Ectodermal cell (in vitro differentiated cells): ENCODE results near the gene ASIC4.

ENCODE experiments used
- H3K27ac ChIP-seq: 2 replicates; pipeline ENCODE4 v1.7.0; 2013; ENCODE audit warnings: mild to moderate bottlenecking, low read depth, low read length; ENCODE audit not compliant: insufficient read depth, poor library complexity, severe bottlenecking
- H3K27me3 ChIP-seq: 2 replicates; pipeline ENCODE4 v1.7.0; 2013; ENCODE audit warnings: mild to moderate bottlenecking, low read length; ENCODE audit not compliant: insufficient read depth, control insufficient read depth, poor library complexity, severe bottlenecking
- H3K36me3 ChIP-seq: one replicate; pipeline ENCODE4 v1.7.0; 2013; ENCODE audit warnings: low read length; ENCODE audit not compliant: control insufficient read depth, insufficient read depth
- H3K4me1 ChIP-seq: one replicate; pipeline ENCODE4 v1.7.0; 2013; ENCODE audit warnings: low read length; ENCODE audit not compliant: control insufficient read depth, insufficient read depth
- H3K4me3 ChIP-seq: 2 replicates; pipeline ENCODE4 v1.7.0; 2013; ENCODE audit warnings: low read depth, low read length, control low read depth; ENCODE audit not compliant: insufficient read depth
- H3K9me3 ChIP-seq: 2 replicates; pipeline ENCODE4 v1.7.0; 2013; ENCODE audit warnings: mild to moderate bottlenecking, low read length, moderate library complexity; ENCODE audit not compliant: control insufficient read depth
- WGBS, 2 experiments: methylation state at CpG; one replicate each; pipeline ENCODE4 v1.1.7; 2013; ENCODE audit warnings: missing lambda C conversion rate in 2 of 2; 5-methylcytosine and 5-hydroxymethylcytosine counted together

ASIC4 gene

DNA sequence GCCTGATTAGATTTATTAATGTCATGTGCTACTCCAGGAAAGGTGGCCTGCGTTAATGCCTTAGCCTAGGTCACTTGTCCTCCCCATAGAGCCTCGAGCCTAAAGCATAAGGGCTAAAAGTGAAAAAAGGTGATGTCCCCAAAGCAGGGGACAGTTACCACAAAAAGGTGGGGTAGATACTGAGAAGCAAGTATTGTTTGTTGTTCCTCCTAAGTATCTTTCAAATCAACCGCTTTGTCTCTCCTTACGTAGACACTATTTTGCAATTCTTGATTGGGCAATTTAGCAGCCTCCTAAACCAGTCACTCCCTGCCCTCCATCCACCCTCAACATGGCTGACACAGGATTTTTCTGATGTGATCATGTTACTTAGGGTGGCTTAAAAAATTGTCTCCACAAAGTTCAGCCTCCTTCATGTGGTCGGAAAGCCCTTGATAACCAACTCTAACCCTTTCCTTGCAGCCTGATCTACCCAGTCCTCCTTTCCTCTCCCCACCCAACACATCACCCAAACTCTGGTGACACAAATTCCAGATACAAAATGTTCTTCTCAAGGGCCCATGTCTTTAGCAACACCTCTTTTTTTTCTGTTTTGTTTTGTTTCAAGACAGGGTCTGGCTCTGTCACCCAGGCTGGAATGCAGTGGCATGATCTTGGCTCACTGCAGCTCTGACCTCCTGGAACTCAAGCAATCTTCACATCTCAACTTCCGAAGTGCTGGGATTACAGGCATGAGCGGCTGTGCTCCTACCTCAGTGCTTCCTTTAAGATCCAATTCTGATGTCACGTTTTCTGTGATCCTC lies 64.7 kb downstream of the ASIC4 start:
- H3K27ac ChIP-seq = no peak overlapping the region
- 85 to 92% methylated on average over 8 of the region's 8 CpGs for WGBS, 2 experiments
- H3K36me3 ChIP-seq = no peaks in the 10 kb centered on the region
- no peak overlapping the region for H3K4me3 ChIP-seq
- H3K4me1 ChIP-seq = peaks cover 38% of the 10 kb centered on the region
- H3K9me3 ChIP-seq = no peaks in the 10 kb centered on the region
- H3K27me3 ChIP-seq = no peaks in the 10 kb centered on the region

DNA sequence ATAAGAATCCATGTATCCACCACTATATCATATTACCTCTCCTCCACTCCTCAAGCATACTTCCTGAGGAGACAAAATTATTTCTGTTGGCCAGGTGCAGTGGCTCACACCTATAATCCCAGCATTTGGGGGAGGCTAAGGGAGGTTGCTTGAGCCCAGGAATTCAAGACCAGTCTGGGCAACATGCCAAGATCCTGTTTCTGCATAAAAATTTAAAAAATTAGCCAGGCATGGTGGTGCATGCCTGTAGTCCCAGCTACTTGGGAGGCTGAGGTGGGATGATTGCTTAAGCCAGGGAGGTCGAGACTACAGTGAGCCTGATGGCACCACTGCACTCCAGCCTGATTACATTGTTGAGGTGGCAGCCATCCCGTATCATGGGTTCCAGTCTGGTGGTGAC lies 67.1 kb downstream of the ASIC4 start:
- Histone ChIP-seq H3K4me3 (no peak overlapping the region), H3K9me3 (no peaks in the 10 kb centered on the region), H3K27ac (no peak overlapping the region), H3K36me3 (no peaks in the 10 kb centered on the region), H3K4me1 (peaks cover 31% of the 10 kb centered on the region), H3K27me3 (no peaks in the 10 kb centered on the region)
- WGBS, 2 experiments = 84 to 96% methylated on average over 2 of the region's 2 CpGs
